Skin epidermis (tissue), 12 donors: ENCODE results near the gene LDLR.
"Not testable (repeated sequence)": the region's sequence is repeated elsewhere in the genome, so short reads cannot be mapped to it uniquely, and the experiment has no call there.

Experiments
- H3K27ac ChIP-seq, 21 experiments: fragments of 200-600 bp; sonication (generic) in 11 of 21; one replicate each; pipeline ENCODE4 v1.5.0; 2020; ENCODE audit warnings: mild to moderate bottlenecking in 3 of 21, inconsistent platforms in 2 of 21, moderate library complexity in 2 of 21
- H3K4me3 ChIP-seq, 7 experiments: fragments of 200-600 bp; sonication (generic) in 2 of 7; one replicate each; pipeline ENCODE4 v1.5.0; 2020; ENCODE audit warnings: inconsistent platforms in 2 of 7, mild to moderate bottlenecking in 2 of 7, moderate library complexity in 1 of 7

Gene LDLR

GRCh38 chr19:11067356-11068113 lies 21.7 kb upstream of the LDLR start:
- Histone ChIP-seq H3K4me3 (no peak overlapping the region), H3K27ac (no peak overlapping the region)

- no peak overlapping the region for H3K27ac ChIP-seq
- no peak overlapping the region for H3K4me3 ChIP-seq
Observed at GRCh38 chr19:11069561-11069960, 19.7 kb upstream of the LDLR start.

GRCh38 chr19:11070123-11070522 lies 19.1 kb upstream of the LDLR start:
- H3K27ac ChIP-seq: no peak overlapping the region
- H3K4me3 ChIP-seq: no peak overlapping the region

GRCh38 chr19:11073568-11073967 lies 15.7 kb upstream of the LDLR start:
- no peak overlapping the region for H3K4me3 ChIP-seq
- no peak overlapping the region for H3K27ac ChIP-seq

GRCh38 chr19:11076792-11077191 lies 12.5 kb upstream of the LDLR start:
- H3K4me3 ChIP-seq, H3K27ac ChIP-seq: not testable (repeated sequence)

- Histone ChIP-seq H3K4me3 (no peak overlapping the region), H3K27ac (no peak overlapping the region)
Observed at GRCh38 chr19:11078893-11079292, 10.4 kb upstream of the LDLR start.

DNA sequence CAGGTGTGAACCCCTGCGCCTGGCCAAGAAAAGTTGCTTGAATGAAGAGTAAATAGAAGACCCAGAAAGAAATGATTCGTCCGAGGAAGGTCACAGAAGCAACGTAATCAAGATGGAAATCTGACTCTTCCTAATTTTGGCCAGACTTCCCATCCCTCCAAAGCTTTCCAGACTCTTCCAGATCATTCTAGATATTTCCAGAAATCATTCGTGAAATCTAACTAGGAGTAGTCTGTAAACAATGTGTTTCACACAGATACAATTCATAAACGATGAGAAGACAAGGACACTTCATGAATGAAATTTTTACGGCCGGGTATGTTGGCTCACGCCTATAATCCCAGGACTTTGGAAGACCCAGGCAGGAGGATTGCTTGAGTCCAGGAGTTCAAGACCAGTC lies 9.3 kb upstream of the LDLR start:
- Histone ChIP-seq H3K4me3 (no peak overlapping the region), H3K27ac (no peak overlapping the region)

- Histone ChIP-seq H3K4me3 (peak overlapping the region in 1 of 7 experiments; percentile 78), H3K27ac (peak overlapping the region in 19 of 21 experiments; percentile 46 to 99 (median 98))
Observed at GRCh38 chr19:11087870-11088505, 1.3 kb upstream of the LDLR start.

GRCh38 chr19:11088506-11089253 lies 583 bp upstream of the LDLR start:
- Histone ChIP-seq H3K27ac (peak overlapping the region in 20 of 21 experiments; percentile 46 to 99 (median 98)), H3K4me3 (peak overlapping the region; percentile 54 to 78 (median 71))

- Histone ChIP-seq H3K27ac (peak overlapping the region; percentile 32 to 99 (median 98)), H3K4me3 (peak overlapping the region; percentile 54 to 78 (median 71))
Observed at GRCh38 chr19:11090014-11090263, 676 bp downstream of the LDLR start.

DNA sequence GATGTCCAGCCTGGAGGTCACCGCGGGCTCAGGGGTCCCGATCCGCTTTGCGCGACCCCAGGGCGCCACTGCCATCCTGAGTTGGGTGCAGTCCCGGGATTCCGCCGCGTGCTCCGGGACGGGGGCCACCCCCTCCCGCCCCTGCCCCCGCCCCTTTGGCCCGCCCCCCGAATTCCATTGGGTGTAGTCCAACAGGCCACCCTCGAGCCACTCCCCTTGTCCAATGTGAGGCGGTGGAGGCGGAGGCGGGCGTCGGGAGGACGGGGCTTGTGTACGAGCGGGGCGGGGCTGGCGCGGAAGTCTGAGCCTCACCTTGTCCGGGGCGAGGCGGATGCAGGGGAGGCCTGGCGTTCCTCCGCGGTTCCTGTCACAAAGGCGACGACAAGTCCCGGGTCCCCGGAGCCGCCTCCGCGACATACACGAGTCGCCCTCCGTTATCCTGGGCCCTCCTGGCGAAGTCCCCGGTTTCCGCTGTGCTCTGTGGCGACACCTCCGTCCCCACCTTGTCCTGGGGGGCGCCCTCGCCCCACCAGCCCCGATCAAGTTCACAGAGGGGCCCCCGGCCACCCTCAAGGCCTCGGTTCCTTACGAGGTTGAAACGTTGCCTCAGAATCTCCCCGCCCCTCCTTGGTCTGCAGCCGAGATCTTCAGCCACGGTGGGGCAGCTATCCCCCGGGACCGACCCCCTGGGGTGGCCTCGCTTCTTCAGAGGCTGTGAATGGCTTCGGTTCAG lies 1.2 kb downstream of the LDLR start:
- Histone ChIP-seq H3K4me3 (peak overlapping the region; percentile 54 to 78 (median 71)), H3K27ac (peak overlapping the region; percentile 83 to 99 (median 98))

DNA sequence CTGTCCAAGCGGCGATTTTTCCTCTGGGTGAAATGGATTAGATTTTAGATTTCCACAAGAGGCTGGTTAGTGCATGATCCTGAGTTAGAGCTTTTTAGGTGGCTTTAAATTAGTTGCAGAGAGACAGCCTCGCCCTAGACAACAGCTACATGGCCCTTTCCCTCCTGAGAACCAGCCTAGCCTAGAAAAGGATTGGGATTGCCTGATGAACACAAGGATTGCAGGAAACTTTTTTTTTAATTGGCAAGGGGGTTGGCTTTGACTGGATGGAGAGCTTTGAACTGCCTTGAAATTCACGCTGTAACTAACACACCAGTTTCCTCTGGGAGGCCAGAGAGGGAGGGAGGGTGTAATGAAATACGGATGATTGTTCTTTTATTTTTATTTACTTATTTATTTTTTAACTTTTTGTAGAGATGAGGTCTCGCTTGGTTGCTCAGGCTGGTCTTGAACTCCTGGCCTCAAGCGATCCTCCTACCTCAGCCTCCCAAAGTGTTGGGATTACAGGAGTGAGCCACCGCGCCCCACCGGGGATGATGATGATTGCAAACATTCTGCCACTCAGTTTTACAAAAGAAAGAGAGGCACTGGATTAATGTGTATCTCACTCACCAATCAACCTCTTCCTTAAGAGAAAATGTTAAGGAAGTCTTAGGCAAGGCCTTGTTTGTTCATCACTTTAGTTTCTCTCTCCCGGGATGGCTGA lies 1.9 kb downstream of the LDLR start:
- peak overlapping the region; percentile 54 to 78 (median 71) for H3K4me3 ChIP-seq
- H3K27ac ChIP-seq: peak overlapping the region; percentile 83 to 99 (median 98)

GRCh38 chr19:11091703-11092153 lies 2.5 kb downstream of the LDLR start:
- Histone ChIP-seq H3K4me3 (peak overlapping the region in 5 of 7 experiments; percentile 55 to 78 (median 75)), H3K27ac (peak overlapping the region; percentile 83 to 99 (median 98))

DNA sequence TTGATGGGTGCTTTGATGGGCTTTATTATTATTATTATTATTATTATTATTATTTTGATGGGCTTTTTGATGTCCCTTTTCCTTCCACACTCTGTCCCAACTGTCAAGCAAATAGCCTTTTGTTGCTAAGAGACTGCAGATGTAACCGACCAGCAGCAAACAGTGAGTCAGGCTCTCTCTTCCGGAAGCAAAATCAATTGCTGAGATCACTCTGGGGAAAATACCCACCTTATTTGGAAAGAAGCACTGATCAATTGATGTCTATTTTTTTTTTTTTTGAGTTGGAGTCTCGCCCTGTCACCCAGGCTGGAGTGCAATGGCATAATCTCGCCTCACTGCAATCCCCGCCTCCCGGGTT lies 2.9 kb downstream of the LDLR start:
- H3K4me3 ChIP-seq: peak overlapping the region in 4 of 7 experiments; percentile 21 to 78 (median 70)
- H3K27ac ChIP-seq: peak overlapping the region; percentile 45 to 99 (median 98)

GRCh38 chr19:11093689-11094238 lies 4.5 kb downstream of the LDLR start:
- Histone ChIP-seq H3K27ac (peak overlapping the region in 14 of 21 experiments; percentile 7 to 99 (median 98)), H3K4me3 (no peak overlapping the region)

- Histone ChIP-seq H3K4me3 (no peak overlapping the region), H3K27ac (peak overlapping the region in 19 of 21 experiments; percentile 45 to 99 (median 82))
Observed at GRCh38 chr19:11094520-11094894, 5.2 kb downstream of the LDLR start.

GRCh38 chr19:11096210-11096841 lies 7.1 kb downstream of the LDLR start:
- Histone ChIP-seq H3K4me3 (no peak overlapping the region), H3K27ac (peak overlapping the region; percentile 35 to 99 (median 78))

GRCh38 chr19:11097367-11097766 lies 8.1 kb downstream of the LDLR start:
- peak overlapping the region in 4 of 21 experiments; percentile 14 to 89 (median 54) for H3K27ac ChIP-seq
- not testable (repeated sequence) for H3K4me3 ChIP-seq

GRCh38 chr19:11098327-11098726 lies 9.1 kb downstream of the LDLR start:
- Histone ChIP-seq H3K27ac (peak overlapping the region in 1 of 21 experiments; percentile 89), H3K4me3 (no peak overlapping the region)
